ENCODE measurements around the gene IFIT5.
"Not testable (repeated sequence)": the region's sequence is repeated elsewhere in the genome, so short reads cannot be mapped to it uniquely, and the experiment has no call there.

- TF ChIP-seq, protein P1, sequence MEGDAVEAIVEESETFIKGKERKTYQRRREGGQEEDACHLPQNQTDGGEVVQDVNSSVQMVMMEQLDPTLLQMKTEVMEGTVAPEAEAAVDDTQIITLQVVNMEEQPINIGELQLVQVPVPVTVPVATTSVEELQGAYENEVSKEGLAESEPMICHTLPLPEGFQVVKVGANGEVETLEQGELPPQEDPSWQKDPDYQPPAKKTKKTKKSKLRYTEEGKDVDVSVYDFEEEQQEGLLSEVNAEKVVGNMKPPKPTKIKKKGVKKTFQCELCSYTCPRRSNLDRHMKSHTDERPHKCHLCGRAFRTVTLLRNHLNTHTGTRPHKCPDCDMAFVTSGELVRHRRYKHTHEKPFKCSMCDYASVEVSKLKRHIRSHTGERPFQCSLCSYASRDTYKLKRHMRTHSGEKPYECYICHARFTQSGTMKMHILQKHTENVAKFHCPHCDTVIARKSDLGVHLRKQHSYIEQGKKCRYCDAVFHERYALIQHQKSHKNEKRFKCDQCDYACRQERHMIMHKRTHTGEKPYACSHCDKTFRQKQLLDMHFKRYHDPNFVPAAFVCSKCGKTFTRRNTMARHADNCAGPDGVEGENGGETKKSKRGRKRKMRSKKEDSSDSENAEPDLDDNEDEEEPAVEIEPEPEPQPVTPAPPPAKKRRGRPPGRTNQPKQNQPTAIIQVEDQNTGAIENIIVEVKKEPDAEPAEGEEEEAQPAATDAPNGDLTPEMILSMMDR (IDR thresholded peaks at IDR 0.05) = not testable (repeated sequence)
- not testable (repeated sequence) for TF ChIP-seq E2F6 (IDR thresholded peaks at IDR 0.05; ENCODE audit: borderline replicate concordance, low read depth); CBX8 (IDR thresholded peaks at IDR 0.05); POLR2A (IDR thresholded peaks at IDR 0.05; ENCODE audit: low read length)
Measured at GRCh38 chr10:89411135-89411534, 3.2 kb upstream of the IFIT5 start.

Data from A549 (cell line).